ENCODE measurements around the gene GNRH2.

DNA sequence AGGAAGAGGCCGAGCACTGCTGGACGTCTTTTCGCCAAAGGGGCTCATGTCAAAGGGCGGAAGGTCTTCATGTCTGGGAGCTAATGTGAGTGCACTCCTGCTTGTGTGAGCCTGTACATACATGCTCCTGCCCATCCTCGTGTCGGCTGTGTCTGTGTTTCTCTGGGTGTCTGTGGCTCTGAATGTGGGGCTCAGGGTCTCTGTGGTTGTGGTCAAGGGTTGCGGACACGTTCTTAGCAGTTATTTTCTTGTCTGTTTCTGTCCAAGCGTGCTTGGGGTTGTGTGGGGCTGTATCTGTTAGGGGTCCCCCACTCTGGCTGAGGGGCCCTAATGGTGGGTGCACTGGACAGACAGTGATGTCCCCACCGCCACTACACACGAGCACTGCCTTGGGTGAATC, 38.2 kb downstream of the GNRH2 start:
- TF ChIP-seq CTCF (IDR thresholded peaks at IDR 0.05 in 4 of 5, conservative IDR thresholded peaks at IDR 0.05 in 1 of 5) (no peak), POLR2A (IDR thresholded peaks at IDR 0.05) (no peak)

Measured in gastrocnemius medialis (tissue), 4 donors.